ENCODE results near the gene CTDSP2.

- TF ChIP-seq GABPA (IDR thresholded peaks at IDR 0.05; ENCODE audit: low read depth): no peak
- TF ChIP-seq CTCF (IDR thresholded peaks at IDR 0.05; ENCODE audit: insufficient read depth, low read length): no peak
- no peak for TF ChIP-seq POLR2AphosphoS5 (IDR thresholded peaks at IDR 0.05; ENCODE audit: low read depth)
- no peak for TF ChIP-seq REST (IDR thresholded peaks at IDR 0.05; ENCODE audit: insufficient replicate concordance, low read depth)
Observed at GRCh38 chr12:57800965-57801364, 45.6 kb downstream of the CTDSP2 start.
